Vagina (tissue), 2 donors: ENCODE data around the gene LRP2BP.

Experiments used
- CTCF ChIP-seq, 3 experiments: fragments of 450-650 bp in 2 of 3; fragments of 200-600 bp in 1 of 3; sonication (generic) in 1 of 3; IDR thresholded peaks; one replicate each; pipeline ENCODE4 v1.5.1; 2017 to 2019; ENCODE audit warnings: antibody characterized with exemption in 3 of 3, mild to moderate bottlenecking in 2 of 3, moderate library complexity in 2 of 3
- POLR2AphosphoS5 ChIP-seq, 2 donors: sonication (generic); formaldehyde crosslinking; IDR thresholded peaks; one replicate each; pipeline ENCODE4 v1.9.0; 2017; ENCODE audit warnings: antibody characterized with exemption in 2 of 2, mild to moderate bottlenecking in 2 of 2, low read depth in 1 of 2; ENCODE audit not compliant: insufficient read depth in 1 of 2

GRCh38 chr4:185332575-185333464 is 62.9 kb downstream of the LRP2BP start:
- TF ChIP-seq CTCF (IDR thresholded peaks at IDR 0.05) (no peak), POLR2AphosphoS5 (IDR thresholded peaks at IDR 0.05; ENCODE audit: insufficient read depth in 1 of 2, low read depth in 1 of 2) (no peak)
